ENCODE measurements around the gene RPP25L. TPM values are rescaled to one million over a fixed set of nuclear protein-coding genes. Genes with fewer than 3 reads are reported as not detected.

Gene RPP25L
- total RNA-seq, 2 donors from 2014 or later, result 19.3 to 22.4 TPM

- H3K27ac Mint-ChIP-seq, result no peak overlapping the region
- Histone ChIP-seq H3K4me3 (ENCODE audit: low read length) (no peak overlapping the region), H3K9me3 (ENCODE audit: control insufficient read depth, low read length) (no peaks in the 10 kb centered on the region), H3K4me1 (ENCODE audit: control insufficient read depth, insufficient read depth, low read length) (peaks cover 8% of the 10 kb centered on the region), H3K27me3 (ENCODE audit: control insufficient read depth, insufficient read depth, low read length, poor library complexity, severe bottlenecking) (peaks cover 75% of the 10 kb centered on the region), H3K27ac (ENCODE audit: low read depth, low read length) (peak overlapping the region; percentile 56), H3K9ac (ENCODE audit: extremely low read depth, low read length, poor library complexity, severe bottlenecking) (no peak overlapping the region), H3K36me3 (ENCODE audit: control insufficient read depth, insufficient read depth, low read length) (no peaks in the 10 kb centered on the region)
- no peak for DNase-seq
- peaks cover 98% of the 10 kb centered on the region for H3K27me3 Mint-ChIP-seq (ENCODE audit: insufficient read depth)
- H3K4me1 Mint-ChIP-seq, result peaks cover 28% of the 10 kb centered on the region
- no peaks in the 10 kb centered on the region for H3K9me3 Mint-ChIP-seq
- 88 to 95% methylated on average over 3 to 5 of the region's 5 CpGs for WGBS, 2 experiments (ENCODE audit: insufficient coverage in 1 of 2, insufficient read length in 1 of 2)
- no peak for TF ChIP-seq CTCF (conservative IDR thresholded peaks at IDR 0.05)
- H3K36me3 Mint-ChIP-seq (ENCODE audit: low read depth), result no peaks in the 10 kb centered on the region
- no peak overlapping the region for H3K4me3 Mint-ChIP-seq
Measured at GRCh38 chr9:34582787-34583186, 29.1 kb downstream of the RPP25L start.

GRCh38 chr9:34581318-34581717 is 30.6 kb downstream of the RPP25L start:
- H3K4me1 Mint-ChIP-seq, result peaks cover 29% of the 10 kb centered on the region

GRCh38 chr9:34580358-34580757 is 31.5 kb downstream of the RPP25L start:
- Histone ChIP-seq H3K9ac (ENCODE audit: extremely low read depth, low read length, poor library complexity, severe bottlenecking) (no peak overlapping the region), H3K9me3 (ENCODE audit: control insufficient read depth, low read length) (no peaks in the 10 kb centered on the region), H3K27me3 (ENCODE audit: control insufficient read depth, insufficient read depth, low read length, poor library complexity, severe bottlenecking) (peaks cover 68% of the 10 kb centered on the region), H3K4me1 (ENCODE audit: control insufficient read depth, insufficient read depth, low read length) (peaks cover 8% of the 10 kb centered on the region), H3K4me3 (ENCODE audit: low read length) (no peak overlapping the region), H3K27ac (ENCODE audit: low read depth, low read length) (peak overlapping the region; percentile 99), H3K36me3 (ENCODE audit: control insufficient read depth, insufficient read depth, low read length) (no peaks in the 10 kb centered on the region)
- H3K27me3 Mint-ChIP-seq (ENCODE audit: insufficient read depth), result peaks cover 95% of the 10 kb centered on the region
- 40 to 63% methylated on average over 7 to 8 of the region's 8 CpGs for WGBS, 2 experiments (ENCODE audit: insufficient coverage in 1 of 2, insufficient read length in 1 of 2)
- H3K9me3 Mint-ChIP-seq, result no peaks in the 10 kb centered on the region
- H3K4me1 Mint-ChIP-seq, result peaks cover 25% of the 10 kb centered on the region
- H3K36me3 Mint-ChIP-seq (ENCODE audit: low read depth), result no peaks in the 10 kb centered on the region
- no peak overlapping the region for H3K27ac Mint-ChIP-seq
- DNase-seq, result no peak
- no peak for TF ChIP-seq CTCF (conservative IDR thresholded peaks at IDR 0.05)
- no peak overlapping the region for H3K4me3 Mint-ChIP-seq

More at GRCh38 chr9:34581318-34581717, 30.6 kb downstream of the RPP25L start:
- Histone ChIP-seq H3K9ac (ENCODE audit: extremely low read depth, low read length, poor library complexity, severe bottlenecking) (no peak overlapping the region), H3K4me3 (ENCODE audit: low read length) (no peak overlapping the region), H3K27ac (ENCODE audit: low read depth, low read length) (peak overlapping the region; percentile 99), H3K9me3 (ENCODE audit: control insufficient read depth, low read length) (no peaks in the 10 kb centered on the region), H3K27me3 (ENCODE audit: control insufficient read depth, insufficient read depth, low read length, poor library complexity, severe bottlenecking) (peaks cover 72% of the 10 kb centered on the region), H3K36me3 (ENCODE audit: control insufficient read depth, insufficient read depth, low read length) (no peaks in the 10 kb centered on the region), H3K4me1 (ENCODE audit: control insufficient read depth, insufficient read depth, low read length) (peaks cover 8% of the 10 kb centered on the region)
- TF ChIP-seq CTCF (conservative IDR thresholded peaks at IDR 0.05), result no peak
- no peak for DNase-seq
- no peaks in the 10 kb centered on the region for H3K36me3 Mint-ChIP-seq (ENCODE audit: low read depth)
- H3K9me3 Mint-ChIP-seq, result no peaks in the 10 kb centered on the region
- H3K4me3 Mint-ChIP-seq, result no peak overlapping the region
- 86% methylated on average over 3 of the region's 3 CpGs; no CpG with 5 or more reads in 1 of the 2 experiments for WGBS, 2 experiments (ENCODE audit: insufficient coverage in 1 of 2, insufficient read length in 1 of 2)
- H3K27ac Mint-ChIP-seq, result no peak overlapping the region
- peaks cover 97% of the 10 kb centered on the region for H3K27me3 Mint-ChIP-seq (ENCODE audit: insufficient read depth)
